AG04450 (cell line): Measurements from ENCODE around the gene RFTN1. TPM values are rescaled to one million over a fixed set of nuclear protein-coding genes. Genes with fewer than 3 reads are reported as not detected.

Experiments
- CTCF ChIA-PET: fragments of 300-600, 350-600 bp; formaldehyde crosslinking; extraction: SDS; loops from one replicate; lab custom pipeline; 2022; ENCODE audit warnings: antibody characterized with exemption, inconsistent platforms; lab: Charles Lee
- POLR2A ChIA-PET: fragments of 350-600 bp; formaldehyde crosslinking; extraction: SDS; loops from one replicate; lab custom pipeline; 2021; ENCODE audit warnings: antibody characterized with exemption, inconsistent platforms; lab: Yijun Ruan, JAX
- DNase-seq: peaks from one replicate; pipeline ENCODE4 v3.0.0-alpha.2; 2011; ENCODE audit warnings: low read depth, low spot score
- H3K27ac ChIP-seq: one replicate; pipeline ENCODE4 v1.5.1; 2012; ENCODE audit warnings: low read depth, low read length, control low read depth
- H3K27me3 ChIP-seq: one replicate; pipeline ENCODE4 v1.6.0; 2012; ENCODE audit warnings: low read length; ENCODE audit not compliant: control insufficient read depth, insufficient read depth
- H3K4me3 ChIP-seq: 2 replicates; pipeline ENCODE4 v1.5.1; 2011; ENCODE audit warnings: mild to moderate bottlenecking, low read depth, low read length, control low read depth
- H3K9me3 ChIP-seq: 2 replicates; pipeline ENCODE4 v1.5.1; 2012; ENCODE audit warnings: low read length; ENCODE audit not compliant: control insufficient read depth, insufficient read depth
- CTCF ChIP-seq: IDR thresholded peaks from 2 replicates; pipeline ENCODE4 v1.5.1; 2011; ENCODE audit warnings: low read depth, low read length, control low read depth, inconsistent platforms
- polyA plus RNA-seq: library from polyadenylated mRNA; depleted of rRNA; stranded (reverse); fragments of >200 nt; gene quantifications from 2 replicates; pipeline ENCODE4 v1.2.3, GENCODE V29; 2011

Gene RFTN1
- polyA plus RNA-seq, 1 experiment = 97.3 TPM

DNA sequence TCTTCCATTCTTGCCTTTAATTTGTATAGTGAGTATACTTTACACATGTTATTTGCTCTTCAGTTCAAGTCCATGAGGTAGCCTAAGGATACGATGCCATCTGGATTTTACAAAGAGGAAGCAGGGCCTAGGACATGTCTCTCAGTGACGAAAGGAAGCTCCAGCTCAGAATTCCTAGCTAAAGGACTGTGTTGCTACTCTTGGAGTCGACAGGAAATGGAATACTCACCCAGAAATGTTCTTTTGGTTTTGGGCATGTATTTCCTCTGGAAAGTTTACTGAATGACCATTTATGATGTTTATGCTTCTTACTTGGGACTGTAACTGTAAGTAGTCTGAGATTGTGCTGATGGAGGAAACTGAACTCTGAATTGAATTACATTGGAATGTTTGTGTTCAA is 236.0 kb downstream of the RFTN1 start:
- CTCF ChIA-PET = interaction anchor here (0.6 to 6.1 kb wide), 3 partner anchors 10 to 273 kb away, joined by 3 to 38 read pairs (median 8); no protein-coding TSS in a partner anchor
- Histone ChIP-seq H3K4me3 (no peak overlapping the region), H3K27me3 (no peaks in the 10 kb centered on the region), H3K27ac (no peak overlapping the region), H3K9me3 (no peaks in the 10 kb centered on the region)
- TF ChIP-seq CTCF = no peak
- DNase-seq = no peak
- POLR2A ChIA-PET = no interaction called here

GRCh38 chr3:16273867-16274266 is 239.6 kb downstream of the RFTN1 start:
- ChIA-PET POLR2A (no interaction called here), CTCF (interaction anchor here (0.5 to 2.1 kb wide), 7 partner anchors 16 to 1187 kb away, joined by 3 to 8 read pairs (median 3); no protein-coding TSS in a partner anchor)
- Histone ChIP-seq H3K9me3 (no peaks in the 10 kb centered on the region), H3K4me3 (no peak overlapping the region), H3K27me3 (no peaks in the 10 kb centered on the region), H3K27ac (no peak overlapping the region)
- no peak for TF ChIP-seq CTCF
- no peak for DNase-seq

- DNase-seq = no peak
- no peak overlapping the region for H3K4me3 ChIP-seq
- POLR2A ChIA-PET = no interaction called here
- no peaks in the 10 kb centered on the region for H3K9me3 ChIP-seq
- CTCF ChIA-PET = interaction anchor here (0.6 to 2.1 kb wide), 7 partner anchors 13 to 600 kb away, joined by 3 to 10 read pairs (median 3); no protein-coding TSS in a partner anchor
- H3K27ac ChIP-seq = no peak overlapping the region
- H3K27me3 ChIP-seq = no peaks in the 10 kb centered on the region
- no peak for TF ChIP-seq CTCF
Measured at GRCh38 chr3:16272588-16272987, 240.9 kb downstream of the RFTN1 start.

DNA sequence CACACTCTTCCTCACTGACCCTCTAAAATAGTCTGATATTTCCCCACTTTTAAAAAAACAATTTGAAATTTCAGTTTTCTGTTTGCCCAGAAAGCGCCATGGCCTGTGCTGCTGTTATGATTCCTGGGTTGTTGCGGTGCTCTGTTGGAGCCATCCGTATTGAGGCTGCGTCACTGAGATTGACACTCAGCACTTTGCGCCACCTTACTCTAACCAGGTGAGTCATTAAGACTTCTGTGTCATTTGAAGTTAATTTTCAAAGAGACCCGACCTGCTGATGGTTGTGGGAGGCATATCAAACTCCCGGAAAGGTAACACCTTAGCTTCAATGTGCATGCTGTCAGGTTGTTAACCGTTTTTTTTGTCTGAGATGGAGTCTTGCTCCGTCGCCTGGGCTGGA is 242.6 kb downstream of the RFTN1 start:
- no peak overlapping the region for H3K27ac ChIP-seq
- H3K4me3 ChIP-seq = no peak overlapping the region
- no peak for DNase-seq
- POLR2A ChIA-PET = no interaction called here
- no peaks in the 10 kb centered on the region for H3K27me3 ChIP-seq
- TF ChIP-seq CTCF = no peak
- H3K9me3 ChIP-seq = no peaks in the 10 kb centered on the region
- CTCF ChIA-PET = interaction anchor here (2.1 kb wide), 1 partner anchor 279 kb away, joined by 9 read pairs; no protein-coding TSS in a partner anchor

- ChIA-PET POLR2A (interaction anchor here (0.6 kb wide), 1 partner anchor 366 kb away, joined by 3 read pairs; no protein-coding TSS in a partner anchor), CTCF (interaction anchor here (0.6 to 5.7 kb wide), 6 partner anchors 15 to 454 kb away, joined by 3 to 80 read pairs (median 8); no protein-coding TSS in a partner anchor)
Measured at GRCh38 chr3:16266714-16267113, 246.8 kb downstream of the RFTN1 start.

More at GRCh38 chr3:16266714-16267113, 246.8 kb downstream of the RFTN1 start:
- H3K27me3 ChIP-seq = no peaks in the 10 kb centered on the region
- H3K27ac ChIP-seq = no peak overlapping the region
- H3K4me3 ChIP-seq = no peak overlapping the region
- H3K9me3 ChIP-seq = no peaks in the 10 kb centered on the region
- TF ChIP-seq CTCF = no peak
- no peak for DNase-seq
